Heart right ventricle (tissue), 16 donors: Measurements from ENCODE around the gene HRNR. TPM values are rescaled to one million over a fixed set of nuclear protein-coding genes. Genes with fewer than 3 reads are reported as not detected.

Experiments used
- ATAC-seq, 8 donors: fragments of 200-7000 bp; cut with Tn5 transposase; one replicate each; pipeline ENCODE4 v1.9.1; 2020; ENCODE audit warnings: mild to moderate bottlenecking in 8 of 8, moderate library complexity in 8 of 8, moderate number of reproducible peaks in 1 of 8
- DNase-seq, 2 donors: peaks; one replicate each; pipeline ENCODE4 v3.0.0-alpha.2; 2020
- H3K27ac ChIP-seq, 10 donors: fragments of 200-600 bp; sonication (generic) in 2 of 10; one replicate each; pipeline versions ENCODE4 v1.5.0 to v1.8.0; 2020 to 2022; ENCODE audit warnings: mild to moderate bottlenecking in 3 of 10
- H3K27me3 ChIP-seq, 7 donors: fragments of 200-600 bp; one replicate each; pipeline ENCODE4 v1.8.0; 2021 to 2022; ENCODE audit warnings: mild to moderate bottlenecking in 2 of 7
- H3K36me3 ChIP-seq, 9 donors: fragments of 200-600 bp; sonication (generic) in 1 of 9; one replicate each; pipeline versions ENCODE4 v1.5.0 to v1.8.0; 2020 to 2022; ENCODE audit warnings: mild to moderate bottlenecking in 2 of 9
- H3K4me1 ChIP-seq, 9 donors: fragments of 200-600 bp; sonication (generic) in 1 of 9; one replicate each; pipeline versions ENCODE4 v1.5.0 to v1.8.0; 2020 to 2022; ENCODE audit warnings: mild to moderate bottlenecking in 4 of 9
- H3K4me3 ChIP-seq, 10 donors: fragments of 200-600 bp; sonication (generic) in 2 of 10; one replicate each; pipeline versions ENCODE4 v1.5.0 to v1.8.0; 2020 to 2022; ENCODE audit warnings: mild to moderate bottlenecking in 7 of 10, moderate library complexity in 2 of 10
- H3K9me3 ChIP-seq, 11 donors: fragments of 200-600 bp in 10 of 11; sonication (generic) in 2 of 11; one replicate each; pipeline versions ENCODE4 v1.5.0 to v1.8.0; 2013 to 2022; ENCODE audit warnings: mild to moderate bottlenecking in 2 of 11, control low read depth in 1 of 11, moderate library complexity in 1 of 11
- CTCF ChIP-seq, 9 donors: fragments of 200-600 bp; sonication (generic) in 2 of 9; IDR thresholded peaks; one replicate each; pipeline versions ENCODE4 v1.5.0 to v1.8.0; 2021 to 2022; ENCODE audit warnings: antibody characterized with exemption in 9 of 9, mild to moderate bottlenecking in 5 of 9, moderate library complexity in 1 of 9
- WGBS, 2 donors: extraction: QIAGEN DNeasy Blood & Tissue Kit; methylation state at CpG; one replicate each; pipeline ENCODE4 v1.1.7; 2013; ENCODE audit warnings: inconsistent platforms in 1 of 2; 5-methylcytosine and 5-hydroxymethylcytosine counted together
- intact Hi-C, 10 donors: fragments of 100-400 bp; cut with DNase I; formaldehyde crosslinking; loops; one replicate each; pipeline versions ENCODE4 v1.11.1 to v1.14.2; 2022
- polyA plus RNA-seq, 2 donors: library from polyadenylated mRNA; stranded (reverse); fragments of 200-250 nt; gene quantifications; one replicate each; pipeline ENCODE4 v1.2.3, GENCODE V29; 2013
- total RNA-seq, 10 donors: library from RNA; stranded (reverse); fragmentation: NEBNext Ultra II Directional in 3 of 10; extraction: Animal tissue kit (Norgen Biotek cat#: 25700) in 3 of 10; gene quantifications; one replicate each; pipeline versions ENCODE4 v1.2.1 to v1.2.4, GENCODE V29; 2021 to 2023
- donor health status: Arrhythmogenic right ventricular cardiomyopathy.
- donor health status: ischemic (EF 13 %, LVEDD 7.1; RV severe dilation, severe dysfunction).
- donor health status: healthy with polysubstance abuse.
- donor health status: DM: no; HTN: yes; CAD: no.
- donor health status: DM: no; HTN: no; CAD: no.
- donor health status: ischemic (EF 25% LVEDD 6.9; RV normal size, moderate dysfunction).
- donor health status: ischemic (EF 25% LVEDD 5.7; RV mildly dilated, moderate dysfunction).
- donor health status: healthy.
- donor health status: DM: yes; HTN: yes; CAD: no.
- donor health status: Ischemic cardiomyopathy.
- donor health status: ischemic (EF 35%, LVEDD 5.7; RV mildly dilated, moderate dysfunction).
- donor health status: nonischemic (EF 11% LVEDD 7.7; RV severe dilation, severe dysfunction).
- donor health status: DM: yes; HTN: yes; CAD: no.
- donor health status: PGD.
- donor health status: ischemic (EF 29% LVEDD 5.4; RV normal size, mild dysfunction).
- donor health status: nonischemic (EF 23%, LVEDD 6.1; RV moderate dilation, normal function).

Gene HRNR
- total and polyA plus RNA-seq, 12 donors: 0.07 TPM; not detected in 11

GRCh38 chr1:152244576-152245273 lies 20.7 kb upstream of the HRNR start:
- Histone ChIP-seq H3K4me1 (no peaks in the 10 kb centered on the region), H3K36me3 (no peaks in the 10 kb centered on the region), H3K9me3 (peaks cover 0 to 3% (median 0%) of the 10 kb centered on the region in 11 donors), H3K27ac (no peak overlapping the region), H3K4me3 (no peak overlapping the region), H3K27me3 (no peaks in the 10 kb centered on the region)
- ATAC-seq: no peak
- DNase-seq: no peak
- WGBS, 2 donors: 86 to 88% methylated on average over 2 of the region's 2 CpGs
- intact Hi-C loops: no loop called here
- no peak for TF ChIP-seq CTCF (IDR thresholded peaks at IDR 0.05)

GRCh38 chr1:152237093-152237492 lies 13.1 kb upstream of the HRNR start:
- Histone ChIP-seq H3K27ac (no peak overlapping the region), H3K9me3 (peaks cover 0 to 12% (median 0%) of the 10 kb centered on the region in 11 donors), H3K27me3 (no peaks in the 10 kb centered on the region), H3K4me3 (no peak overlapping the region), H3K4me1 (no peaks in the 10 kb centered on the region), H3K36me3 (no peaks in the 10 kb centered on the region)
- ATAC-seq (no peak), DNase-seq (no peak)
- no peak for TF ChIP-seq CTCF (IDR thresholded peaks at IDR 0.05)
- 92 to 96% methylated on average over 1 of the region's 1 CpG for WGBS, 2 donors
- intact Hi-C loops: no loop called here

GRCh38 chr1:152228831-152229230 lies 4.8 kb upstream of the HRNR start:
- WGBS, 2 donors: 72 to 84% methylated on average over 3 of the region's 3 CpGs
- no peak for TF ChIP-seq CTCF (IDR thresholded peaks at IDR 0.05)
- DNase-seq: no peak
- no peak for ATAC-seq
- no peaks in the 10 kb centered on the region for H3K9me3 ChIP-seq
- no peaks in the 10 kb centered on the region for H3K27me3 ChIP-seq
- intact Hi-C loops: no loop called here
- H3K4me3 ChIP-seq: no peak overlapping the region
- H3K36me3 ChIP-seq: no peaks in the 10 kb centered on the region
- H3K4me1 ChIP-seq: no peaks in the 10 kb centered on the region
- no peak overlapping the region for H3K27ac ChIP-seq

GRCh38 chr1:152227310-152227928 lies 3.4 kb upstream of the HRNR start:
- no peaks in the 10 kb centered on the region for H3K4me1 ChIP-seq
- ATAC-seq (no peak), DNase-seq (no peak)
- no peaks in the 10 kb centered on the region for H3K9me3 ChIP-seq
- no peaks in the 10 kb centered on the region for H3K36me3 ChIP-seq
- H3K27me3 ChIP-seq: no peaks in the 10 kb centered on the region
- H3K4me3 ChIP-seq: no peak overlapping the region
- WGBS, 2 donors: 75 to 86% methylated on average over 1 of the region's 1 CpG
- TF ChIP-seq CTCF (IDR thresholded peaks at IDR 0.05): peak in 1 of 9 donors; percentile 19
- H3K27ac ChIP-seq: no peak overlapping the region
- intact Hi-C loops: no loop called here
